ENCODE results near the gene UBE2D4.
"Not testable (repeated sequence)": the region's sequence is repeated elsewhere in the genome, so short reads cannot be mapped to it uniquely, and the experiment has no call there.

UBE2D4 gene

DNA sequence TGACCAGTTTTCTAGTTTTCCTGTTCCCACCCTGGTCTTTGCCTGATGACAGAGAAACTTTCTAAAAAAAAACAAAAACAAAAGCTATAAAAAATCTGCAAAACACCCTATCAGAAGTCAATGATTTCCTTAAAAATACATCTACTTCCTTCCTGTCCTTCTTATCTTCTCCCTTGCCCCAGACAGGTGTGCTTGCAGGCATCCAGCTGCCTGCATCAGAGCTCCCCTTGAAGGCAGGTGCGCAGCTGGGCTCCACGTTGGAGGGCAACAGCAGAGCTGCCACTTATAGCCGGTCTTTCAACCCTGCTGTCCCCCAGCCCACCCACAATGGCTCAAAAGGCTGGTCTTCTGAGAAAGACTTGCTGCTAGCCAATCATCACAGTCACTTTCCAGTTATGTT is 29.8 kb downstream of the UBE2D4 start:
- intact Hi-C loops (cut with DNase I): no loop called here
- DNase-seq: peak in 1 of 10 donors; percentile 33

DNA sequence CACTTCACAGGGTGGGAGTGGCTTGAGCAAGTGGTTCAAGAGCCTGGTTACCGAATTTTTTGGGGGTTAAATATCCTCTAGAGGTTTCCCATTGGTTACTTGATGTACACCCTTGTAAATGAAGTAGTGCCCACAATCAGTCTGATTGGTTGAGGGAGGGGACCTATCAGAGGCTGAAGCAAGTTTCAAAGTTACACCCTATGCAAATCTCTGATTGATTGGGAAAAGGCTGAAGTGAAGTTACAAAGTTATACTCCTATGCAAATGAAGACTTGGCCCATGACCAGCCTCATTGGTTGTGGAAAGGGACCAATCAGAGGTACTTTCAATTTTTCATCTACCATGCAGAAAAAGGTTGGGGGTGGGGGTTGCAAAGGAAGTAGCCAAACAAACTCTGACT is 34.7 kb downstream of the UBE2D4 start:
- intact Hi-C loops (cut with DNase I): no loop called here

DNA sequence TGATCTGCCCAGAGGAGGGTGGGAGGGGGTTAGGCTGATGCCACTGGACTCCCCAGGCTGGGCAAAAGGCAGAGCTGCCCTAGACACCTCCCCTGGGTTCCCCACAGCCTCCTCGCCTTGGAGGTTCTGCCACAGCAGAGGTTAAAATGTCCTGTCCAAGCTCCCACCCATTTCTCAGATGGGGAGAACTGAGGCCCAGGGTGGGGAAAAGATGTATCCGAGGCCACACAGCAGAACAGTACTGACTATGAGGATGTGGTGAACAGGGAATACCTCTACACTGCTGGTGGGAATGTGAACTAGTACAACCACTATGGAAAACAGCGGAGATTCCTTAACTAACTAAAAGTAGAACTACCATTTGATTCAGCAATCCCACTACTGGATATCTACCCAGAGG is 40.2 kb downstream of the UBE2D4 start:
- intact Hi-C loops (cut with DNase I): not testable (repeated sequence)
- DNase-seq: peak in 1 of 10 donors; percentile 1

More for the DNA sequence above, 34.7 kb downstream of the UBE2D4 start:
- DNase-seq: no peak

DNA sequence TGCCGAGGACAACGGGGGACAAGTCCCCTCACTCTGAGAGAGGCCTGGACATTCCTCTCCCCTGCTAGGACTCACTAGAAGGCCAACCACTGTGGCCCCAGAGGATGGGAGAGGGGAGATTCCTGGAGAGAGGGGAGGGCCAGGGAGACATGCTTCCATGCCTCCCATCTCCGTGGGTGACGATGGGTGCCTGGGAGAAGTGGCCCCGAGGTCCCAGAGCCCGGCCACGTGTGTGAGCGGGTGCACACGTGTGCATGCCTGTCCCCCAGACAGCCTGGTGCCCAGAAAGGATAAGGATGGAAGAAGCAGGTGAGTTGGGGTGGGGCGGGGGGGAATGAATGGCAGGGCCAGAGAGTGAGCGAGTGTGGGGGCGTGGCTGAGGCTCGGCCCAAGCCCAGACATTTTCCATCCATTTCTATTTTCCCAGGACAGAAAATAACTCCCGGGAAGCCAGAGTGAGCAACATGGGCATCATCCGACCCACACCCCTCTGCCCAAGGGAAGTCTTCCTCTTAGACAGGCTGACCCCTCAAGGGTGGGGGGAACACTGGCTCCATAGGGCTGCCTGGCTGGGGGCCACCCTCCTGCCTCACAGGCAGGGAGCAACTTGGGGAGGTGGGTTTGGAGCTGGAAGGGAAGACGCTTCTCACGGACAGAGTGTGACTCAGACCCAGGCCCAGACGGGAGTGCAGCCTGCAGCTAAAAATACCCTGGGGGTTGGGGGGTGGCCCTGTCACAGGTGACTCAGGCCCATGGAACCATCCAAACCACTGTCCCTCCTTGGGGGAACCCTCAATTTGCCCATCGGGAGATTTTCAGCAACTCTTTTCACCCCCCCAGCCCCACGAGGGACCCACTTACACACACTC is 42.2 kb downstream of the UBE2D4 start:
- intact Hi-C loops (cut with DNase I): not testable (repeated sequence)
- peak in 1 of 10 donors; percentile 18 for DNase-seq

DNA sequence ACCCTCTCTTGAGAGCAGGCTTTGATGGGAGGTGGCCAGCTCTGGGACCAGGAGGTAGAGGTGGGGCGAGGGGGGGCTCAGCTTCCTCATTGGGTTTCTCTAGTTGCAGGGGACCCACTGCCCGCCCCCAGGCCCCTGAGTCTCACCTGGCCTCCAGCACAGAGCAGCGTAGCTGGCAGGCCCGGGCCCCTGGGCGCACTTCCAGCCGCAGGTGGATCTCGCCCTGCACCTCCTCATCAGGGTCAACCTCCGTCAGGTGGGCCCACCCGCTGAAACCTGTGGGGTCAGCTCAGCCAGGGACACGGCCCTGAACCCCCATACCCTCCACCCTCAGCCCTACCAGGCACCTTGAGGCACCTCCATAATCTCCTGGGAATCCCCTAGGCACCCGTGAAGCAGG is 43.4 kb downstream of the UBE2D4 start:
- peak in 1 of 10 donors; percentile 67 for DNase-seq
- intact Hi-C loops (cut with DNase I): not testable (repeated sequence)

DNA sequence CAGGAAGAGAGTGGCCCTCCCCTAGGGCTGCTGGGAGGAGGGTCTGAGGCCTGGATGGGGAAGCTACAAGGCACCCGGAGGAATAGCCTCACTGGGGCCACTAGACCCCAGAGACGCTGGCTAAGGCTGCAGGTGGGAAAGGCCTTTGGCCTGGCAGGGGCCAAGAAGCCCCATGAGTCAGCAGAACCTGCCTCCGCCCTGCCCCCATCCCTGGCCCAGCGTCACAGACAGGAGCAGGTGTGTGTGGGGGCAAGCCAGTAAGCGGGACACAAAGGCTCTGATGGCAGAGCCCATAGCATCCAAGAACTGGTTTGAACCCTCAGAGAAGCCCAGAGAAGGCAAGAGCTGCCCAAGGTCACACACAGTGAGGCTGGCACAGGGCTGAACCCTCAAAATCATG is 44.5 kb downstream of the UBE2D4 start:
- DNase-seq: peak in 1 of 10 donors; percentile 49

DNA sequence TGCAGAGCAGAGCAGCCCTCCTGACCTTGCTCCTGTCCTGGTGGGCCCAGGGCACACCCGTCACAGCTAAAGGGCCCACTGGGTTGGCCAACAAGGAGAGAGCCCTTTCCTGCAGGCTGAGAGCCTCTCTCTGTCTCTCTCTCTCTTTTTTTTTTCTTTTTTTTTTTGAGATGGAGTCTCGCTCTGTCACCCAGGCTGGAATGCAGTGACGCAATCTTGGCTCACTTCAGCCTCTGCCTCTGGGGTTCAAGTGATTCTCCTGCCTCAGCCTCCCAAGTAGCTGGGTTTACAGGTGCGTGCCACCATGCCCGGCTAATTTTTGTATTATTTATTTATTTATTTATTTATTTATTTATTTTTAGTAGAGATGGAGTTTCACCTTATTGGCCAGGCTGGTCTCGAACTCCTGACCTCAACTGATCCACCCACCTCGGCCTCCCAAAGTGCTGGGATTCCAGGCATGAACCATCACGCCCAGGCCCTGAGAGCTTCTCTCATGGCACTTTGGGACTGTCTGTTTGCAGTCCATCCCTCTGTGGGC is 47.9 kb downstream of the UBE2D4 start:
- intact Hi-C loops (cut with DNase I); DNase-seq: not testable (repeated sequence)

More for the DNA sequence above, 44.5 kb downstream of the UBE2D4 start:
- intact Hi-C loops (cut with DNase I): not testable (repeated sequence)

DNA sequence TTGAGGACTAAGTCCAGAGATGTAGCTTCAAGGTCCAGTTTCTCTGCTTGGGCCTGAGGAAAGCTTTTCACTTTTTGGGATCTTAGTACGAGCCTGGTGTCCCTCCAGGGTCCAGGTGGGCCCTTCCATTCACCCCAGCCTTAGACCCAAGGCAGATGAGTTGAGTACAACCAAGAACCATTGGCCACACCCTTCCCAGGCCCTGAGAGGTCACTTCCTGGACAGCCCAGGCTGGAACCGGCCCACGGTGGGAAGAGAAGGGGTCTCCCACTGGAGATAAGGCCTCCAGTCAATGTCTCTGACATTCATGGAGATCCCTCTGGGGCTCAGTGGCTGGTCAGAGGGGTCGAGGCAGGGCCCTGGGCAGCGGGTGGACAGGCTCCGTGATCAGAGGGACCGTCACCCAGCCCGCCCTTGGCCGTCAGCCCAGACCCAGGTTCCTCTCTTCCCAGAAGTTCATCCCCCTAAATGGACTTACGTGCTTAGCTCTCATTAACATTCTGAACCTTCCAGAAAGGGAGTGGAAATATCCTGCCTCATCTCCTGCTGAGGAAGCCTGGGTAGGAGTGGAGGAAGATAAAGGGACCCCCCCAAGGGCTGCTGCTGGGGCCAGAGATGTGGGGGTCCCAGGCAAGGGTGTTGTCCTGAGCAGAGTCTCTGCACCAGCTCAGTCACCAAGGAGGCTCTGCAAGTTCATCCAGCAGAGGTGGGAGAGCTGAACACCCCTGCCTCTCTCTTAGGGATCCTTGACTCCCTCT is 48.7 kb downstream of the UBE2D4 start:
- intact Hi-C loops (cut with DNase I); DNase-seq: not testable (repeated sequence)

DNA sequence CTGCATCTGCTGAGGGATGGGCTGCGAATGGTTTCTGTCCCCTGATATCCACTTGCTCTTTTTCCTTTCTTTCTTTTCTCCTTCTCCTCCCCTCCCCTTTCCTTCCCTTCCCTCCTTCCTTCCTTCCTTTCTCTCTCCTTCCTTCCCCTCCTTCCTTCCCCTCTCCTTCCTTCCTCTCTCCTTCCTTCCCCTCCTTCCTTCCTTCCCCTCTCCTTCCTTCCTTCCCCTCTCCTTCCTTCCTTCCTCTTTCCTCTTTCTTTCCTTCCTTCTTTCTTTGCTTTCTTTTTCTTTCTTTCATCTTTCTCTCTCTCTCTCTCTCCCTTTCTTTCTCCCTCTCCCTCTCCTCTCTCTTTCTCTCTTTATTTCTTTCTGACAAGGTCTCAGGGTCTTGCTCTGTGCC is 51.3 kb downstream of the UBE2D4 start:
- intact Hi-C loops (cut with DNase I): no loop called here
- DNase-seq: no peak

DNA sequence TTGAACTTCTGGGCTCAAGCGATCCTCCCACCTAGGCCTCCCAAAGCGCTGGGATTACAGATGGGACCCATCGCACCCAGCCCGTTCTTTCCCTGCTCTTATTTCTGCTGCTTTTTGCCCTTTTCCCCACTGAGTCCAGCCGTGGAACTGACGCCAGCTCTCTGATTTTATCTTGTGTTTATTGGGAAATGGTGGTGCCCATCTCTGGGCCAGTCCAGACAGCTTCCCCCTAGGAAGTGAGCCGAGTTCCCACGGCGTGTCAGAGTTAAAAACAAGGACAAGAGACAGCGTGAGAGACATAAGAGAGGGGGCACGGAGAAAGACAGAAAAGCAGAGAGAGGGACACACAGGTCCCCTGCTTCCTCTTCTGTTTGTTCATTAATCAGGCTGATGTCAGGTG is 51.9 kb downstream of the UBE2D4 start:
- DNase-seq; intact Hi-C loops (cut with DNase I): not testable (repeated sequence)

DNA sequence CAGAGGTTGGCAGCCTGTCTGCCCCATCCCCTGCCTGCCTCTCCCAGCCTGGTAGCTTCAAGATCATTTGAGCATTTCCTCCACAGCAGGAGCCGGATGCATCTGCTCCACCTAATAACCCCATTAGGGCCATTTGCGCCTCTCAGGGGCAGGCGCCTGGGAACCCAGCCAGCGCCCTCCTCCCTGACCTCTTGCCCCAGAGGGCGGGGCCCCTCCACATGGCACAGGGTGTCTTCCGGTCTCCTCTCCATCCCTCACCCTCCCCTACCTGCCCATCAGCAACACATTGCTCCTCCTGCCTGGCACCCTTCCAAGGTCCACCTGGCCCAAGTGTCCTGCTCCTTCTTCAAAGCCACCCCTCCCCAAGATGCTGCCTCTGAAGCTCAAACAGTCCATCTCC is 56.6 kb downstream of the UBE2D4 start:
- not testable (repeated sequence) for DNase-seq

DNA sequence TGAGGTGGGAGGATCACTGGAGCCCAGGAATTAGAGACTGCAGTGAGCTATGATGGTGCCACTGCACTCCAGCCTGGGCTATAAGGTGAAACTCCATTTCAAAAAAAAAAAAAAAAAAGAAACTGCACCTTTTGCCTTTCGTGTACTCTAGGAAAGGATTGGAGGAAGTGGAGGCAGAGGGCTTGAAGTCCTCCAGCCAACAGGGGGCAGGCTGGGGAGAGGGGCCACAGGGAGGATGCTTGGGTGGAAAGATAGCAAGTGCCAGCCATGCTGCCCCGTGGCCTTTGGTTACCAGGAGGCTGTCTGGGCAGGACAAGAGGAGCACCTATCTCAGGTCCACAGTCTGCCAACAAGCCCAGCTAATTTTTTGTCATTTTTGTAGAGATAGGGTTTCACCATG is 57.5 kb downstream of the UBE2D4 start:
- DNase-seq; intact Hi-C loops (cut with DNase I): not testable (repeated sequence)

More for the DNA sequence above, 56.6 kb downstream of the UBE2D4 start:
- intact Hi-C loops (cut with DNase I): not testable (repeated sequence)

DNA sequence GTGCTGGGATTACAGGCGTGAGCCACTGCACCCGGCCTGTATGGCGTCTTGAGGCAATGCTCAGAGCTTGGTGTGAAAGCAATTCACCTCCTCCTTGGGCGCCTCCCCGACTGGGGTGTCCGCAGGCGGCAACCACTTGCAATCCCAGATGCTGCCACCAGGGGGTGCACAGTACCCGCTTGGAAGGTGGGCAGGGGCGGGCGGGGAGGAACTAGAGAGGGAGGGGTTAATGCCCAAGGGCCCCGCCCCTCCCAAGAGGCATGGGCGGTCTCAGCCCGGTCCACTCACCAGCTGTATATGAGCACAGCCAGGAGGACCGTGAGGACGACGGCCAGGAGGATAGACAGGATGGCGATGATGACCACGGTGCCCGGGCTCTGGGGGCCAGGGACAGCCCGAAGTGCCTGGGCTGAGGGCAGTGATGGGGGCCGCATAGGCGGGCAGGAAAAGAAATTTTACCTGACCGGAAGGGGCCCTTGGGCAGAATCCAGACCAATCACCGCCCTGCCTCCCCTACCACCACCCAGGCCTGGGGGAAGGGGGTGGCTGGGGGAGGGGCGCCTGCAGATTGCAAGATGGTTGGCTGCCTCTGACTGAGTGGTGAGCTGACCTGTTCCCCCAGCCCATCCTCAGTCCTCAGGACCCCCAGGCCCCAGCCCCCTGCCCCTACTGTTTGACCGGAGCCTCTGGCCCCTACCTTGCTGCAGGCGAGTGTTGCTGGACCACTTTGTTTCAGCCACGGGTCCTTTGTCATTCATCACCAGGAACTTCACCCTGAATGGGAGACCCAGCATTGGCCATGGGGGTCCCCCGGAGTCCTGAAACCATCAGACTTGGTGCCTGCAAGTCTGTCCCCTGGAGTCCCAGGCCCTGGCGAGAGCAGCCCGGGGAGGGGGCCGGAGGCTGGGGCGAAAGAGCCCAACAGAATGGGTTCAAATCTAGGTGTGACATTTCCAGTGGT is 59.9 kb downstream of the UBE2D4 start:
- peak in 7 of 10 donors; percentile 4 to 94 (median 79) for DNase-seq
- intact Hi-C loops (cut with DNase I): not testable (repeated sequence)

DNA sequence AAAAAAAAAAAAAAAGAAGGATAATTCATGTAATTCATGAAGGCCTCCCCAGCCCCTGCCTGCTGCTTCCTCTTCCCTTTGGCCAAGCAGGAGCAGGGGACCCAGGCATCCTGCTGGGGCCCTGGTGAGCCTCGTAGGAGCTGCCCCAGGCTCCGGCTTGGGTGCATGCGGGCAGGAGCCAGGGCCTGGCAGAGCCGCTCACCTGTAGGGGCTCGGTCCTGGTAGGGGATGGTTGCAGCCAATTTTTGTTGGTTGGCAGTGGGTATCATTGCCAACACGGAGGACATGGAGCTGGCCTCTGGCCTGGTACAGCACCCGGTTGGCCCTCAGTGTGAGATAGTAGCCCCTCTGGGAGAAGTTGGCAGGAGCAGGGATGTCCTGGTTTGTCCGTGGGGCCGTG is 61.2 kb downstream of the UBE2D4 start:
- intact Hi-C loops (cut with DNase I): not testable (repeated sequence)

DNA sequence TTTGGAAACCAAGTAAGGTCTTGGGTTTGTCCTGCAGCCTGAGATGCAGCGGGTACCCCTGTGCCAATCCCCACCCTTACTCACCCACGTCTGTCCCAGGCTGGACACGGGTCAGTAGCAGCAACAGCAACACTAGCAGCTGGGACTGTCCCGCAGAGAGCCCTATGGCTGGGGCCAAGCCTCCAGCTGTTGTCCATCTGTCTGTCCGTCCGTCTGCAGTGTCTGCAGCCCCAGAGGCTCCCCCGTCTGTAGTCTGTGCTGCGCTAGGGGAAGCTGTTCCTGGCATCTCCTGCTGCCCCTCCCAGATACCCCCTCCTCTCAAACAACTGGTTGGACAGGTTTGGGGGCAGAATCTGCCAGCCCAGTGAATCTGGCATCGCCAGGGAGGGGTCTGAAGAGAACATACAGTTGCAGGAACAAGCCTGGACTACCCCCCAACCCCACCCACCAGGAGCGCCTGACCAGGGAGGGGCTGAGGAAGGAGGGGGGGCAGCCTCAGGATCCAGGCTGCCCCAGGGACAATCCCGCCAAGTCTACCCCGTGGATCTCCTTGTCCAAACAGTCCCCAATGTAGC is 63.9 kb downstream of the UBE2D4 start:
- intact Hi-C loops (cut with DNase I): not testable (repeated sequence)
- peak in 2 of 10 donors; percentile 46 to 53 for DNase-seq

More for the DNA sequence above, 61.2 kb downstream of the UBE2D4 start:
- DNase-seq: peak in 1 of 10 donors; percentile 54

DNA sequence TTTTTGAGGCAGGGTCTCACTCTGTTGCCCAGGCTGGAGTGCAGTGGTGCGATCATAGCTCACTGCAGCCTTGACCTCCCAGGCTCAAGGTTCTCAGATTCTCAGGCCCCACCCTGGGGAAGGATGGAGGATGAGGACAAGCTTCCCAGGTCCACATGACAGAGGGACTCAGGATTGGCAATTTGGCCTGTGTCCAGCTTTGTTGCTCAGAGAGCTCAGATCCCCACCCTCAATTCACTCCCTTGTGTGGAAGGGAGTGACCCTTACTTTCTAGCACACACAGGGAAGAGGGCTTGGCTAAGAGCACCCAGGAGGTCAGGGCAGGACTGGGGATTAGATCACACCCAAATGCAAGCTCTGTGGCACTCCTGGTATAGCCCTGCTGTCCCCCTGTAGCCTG is 64.6 kb downstream of the UBE2D4 start:
- intact Hi-C loops (cut with DNase I): not testable (repeated sequence)
- peak in 2 of 10 donors; percentile 4 to 12 for DNase-seq

DNA sequence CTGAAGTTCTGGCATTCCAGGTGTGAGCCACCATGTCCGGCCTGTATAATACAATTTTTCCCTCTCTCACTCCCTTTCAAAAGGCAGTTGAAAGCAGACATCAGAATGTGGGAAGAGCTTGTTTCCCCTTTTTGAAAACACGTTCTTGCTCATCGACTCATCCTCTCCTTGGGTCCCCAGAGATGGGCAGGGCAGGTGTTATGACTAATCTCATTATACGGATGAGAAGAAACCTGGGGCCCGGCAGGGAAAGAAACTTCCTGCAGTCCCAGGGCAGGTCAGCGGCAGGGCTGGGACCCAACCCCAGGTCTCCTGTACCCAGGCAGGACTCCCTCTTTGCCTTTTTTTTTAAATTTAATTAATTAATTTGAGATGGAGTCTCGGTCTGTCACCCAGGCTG is 66.7 kb downstream of the UBE2D4 start:
- peak in 1 of 10 donors; percentile 50 for DNase-seq
- intact Hi-C loops (cut with DNase I): not testable (repeated sequence)

DNA sequence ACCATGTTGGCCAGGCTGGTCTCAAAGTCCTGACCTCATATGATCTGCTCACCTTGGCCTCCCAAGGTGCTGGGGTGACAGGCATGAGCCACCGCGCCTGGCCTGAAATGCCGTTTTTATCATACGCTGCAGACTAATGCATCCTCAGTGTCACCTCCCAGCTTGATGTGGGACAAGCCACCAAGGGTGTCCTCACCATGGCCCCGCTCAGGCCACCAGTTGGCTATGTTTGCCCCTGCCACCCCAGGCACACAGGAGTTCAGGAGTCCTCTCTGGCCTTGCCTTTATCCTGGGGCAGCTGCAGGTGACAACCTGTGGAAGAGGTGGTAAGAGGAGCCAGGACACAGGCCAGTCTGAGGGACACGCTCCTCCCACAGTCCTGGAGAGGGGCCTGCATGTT is 68.4 kb downstream of the UBE2D4 start:
- DNase-seq: peak in 1 of 10 donors; percentile 69
- intact Hi-C loops (cut with DNase I): not testable (repeated sequence)

DNA sequence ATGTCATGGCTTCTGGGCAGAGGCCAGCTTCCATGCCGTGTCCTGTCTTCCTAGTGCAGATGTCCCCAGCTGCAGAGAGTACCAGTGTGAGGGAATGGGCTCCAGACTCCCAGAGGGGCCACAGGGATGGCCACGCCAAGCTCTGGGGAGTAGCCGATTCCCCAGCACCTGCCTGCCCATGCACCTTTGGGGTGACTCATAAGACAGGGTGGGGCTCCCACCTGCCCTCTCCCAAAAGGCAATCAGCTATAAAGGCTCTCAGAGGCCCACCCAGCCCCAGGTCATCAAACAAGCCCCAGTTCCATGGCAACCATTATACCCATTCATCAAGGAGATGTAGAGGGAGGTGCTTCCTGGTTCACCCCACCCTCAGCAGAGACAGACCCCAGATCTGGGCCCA is 71.3 kb downstream of the UBE2D4 start, which contains the start of gene SPDYE1:
Gene SPDYE1 (plus strand): TSS at position 366 of the 400 bp plus-strand sequence. CDS start 2,053 bp downstream, outside the sequence.
- intact Hi-C loops (cut with DNase I): not testable (repeated sequence)

More for the DNA sequence above, 71.3 kb downstream of the UBE2D4 start, which contains the start of gene SPDYE1:
- peak in 1 of 10 donors; percentile 6 for DNase-seq
